ENCODE data around the gene BTBD9.

GRCh38 chr6:38350942-38351341, 288.8 kb downstream of the BTBD9 start:
- TF ChIP-seq EZH2 (IDR thresholded peaks at IDR 0.05; ENCODE audit: borderline replicate concordance) (no peak), CTCF (IDR thresholded peaks at IDR 0.05; ENCODE audit: poor library complexity) (no peak), EZH2phosphoT487 (IDR thresholded peaks at IDR 0.05; ENCODE audit: low read depth, severe bottlenecking, unreplicated experiment) (no peak)

Measured in hepatocyte (in vitro differentiated cells).